Measurements from ENCODE around the gene HSBP1.

GRCh38 chr16:83793179-83793578 lies 14.6 kb upstream of the HSBP1 start:
- TF ChIP-seq, protein P1, sequence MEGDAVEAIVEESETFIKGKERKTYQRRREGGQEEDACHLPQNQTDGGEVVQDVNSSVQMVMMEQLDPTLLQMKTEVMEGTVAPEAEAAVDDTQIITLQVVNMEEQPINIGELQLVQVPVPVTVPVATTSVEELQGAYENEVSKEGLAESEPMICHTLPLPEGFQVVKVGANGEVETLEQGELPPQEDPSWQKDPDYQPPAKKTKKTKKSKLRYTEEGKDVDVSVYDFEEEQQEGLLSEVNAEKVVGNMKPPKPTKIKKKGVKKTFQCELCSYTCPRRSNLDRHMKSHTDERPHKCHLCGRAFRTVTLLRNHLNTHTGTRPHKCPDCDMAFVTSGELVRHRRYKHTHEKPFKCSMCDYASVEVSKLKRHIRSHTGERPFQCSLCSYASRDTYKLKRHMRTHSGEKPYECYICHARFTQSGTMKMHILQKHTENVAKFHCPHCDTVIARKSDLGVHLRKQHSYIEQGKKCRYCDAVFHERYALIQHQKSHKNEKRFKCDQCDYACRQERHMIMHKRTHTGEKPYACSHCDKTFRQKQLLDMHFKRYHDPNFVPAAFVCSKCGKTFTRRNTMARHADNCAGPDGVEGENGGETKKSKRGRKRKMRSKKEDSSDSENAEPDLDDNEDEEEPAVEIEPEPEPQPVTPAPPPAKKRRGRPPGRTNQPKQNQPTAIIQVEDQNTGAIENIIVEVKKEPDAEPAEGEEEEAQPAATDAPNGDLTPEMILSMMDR (IDR thresholded peaks at IDR 0.05), result no peak
- TF ChIP-seq POLR2A (IDR thresholded peaks at IDR 0.05), result no peak
- TF ChIP-seq EP300 (IDR thresholded peaks at IDR 0.05), result no peak
